ENCODE measurements around the gene BRMS1.

Gene BRMS1

DNA sequence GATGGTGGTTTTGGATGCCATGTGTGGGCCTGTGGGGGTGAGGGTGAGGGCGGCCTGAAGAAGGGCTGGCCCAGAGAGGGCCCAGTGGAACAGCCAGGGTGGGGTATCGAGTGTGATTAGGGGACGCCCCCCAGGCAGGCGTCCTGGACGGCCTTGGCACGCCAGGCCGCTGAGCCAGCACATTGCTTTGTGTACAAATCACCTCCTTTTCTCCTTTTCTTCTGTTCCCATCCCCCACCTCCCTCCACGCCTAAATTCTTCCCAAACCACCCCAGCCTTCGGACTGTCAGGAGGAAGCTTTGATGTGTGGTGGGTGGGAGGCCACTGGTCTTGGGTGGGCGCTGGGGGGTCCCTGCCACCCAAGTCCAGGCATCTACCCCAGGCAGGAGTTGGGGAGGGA lies 20.2 kb downstream of the BRMS1 start:
- TF ChIP-seq GATA3 (IDR thresholded peaks at IDR 0.05; ENCODE audit: low read depth, low read length) (no peak), GATA2 (IDR thresholded peaks at IDR 0.05; ENCODE audit: low read depth, low read length) (no peak)

DNA sequence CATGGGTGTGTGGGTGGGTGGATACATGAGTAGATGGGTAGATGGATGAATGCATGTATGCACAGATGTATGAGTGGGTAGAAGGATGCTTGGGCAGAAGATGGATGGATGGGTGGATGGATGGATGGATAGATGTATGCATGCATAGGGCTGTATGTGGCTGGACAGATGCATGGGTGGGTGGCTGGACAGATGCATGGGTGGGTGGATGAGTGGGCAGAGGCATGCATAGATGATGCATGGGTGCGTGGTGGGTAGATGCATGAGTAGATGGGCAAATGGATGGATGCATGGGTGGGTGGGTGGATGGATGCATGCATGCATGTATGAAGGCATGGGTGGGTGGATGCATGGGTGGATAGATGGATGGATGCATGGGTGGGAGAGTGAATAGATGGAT lies 21.2 kb downstream of the BRMS1 start:
- TF ChIP-seq GATA2 (IDR thresholded peaks at IDR 0.05; ENCODE audit: low read depth, low read length) (no peak), GATA3 (IDR thresholded peaks at IDR 0.05; ENCODE audit: low read depth, low read length) (no peak)

GRCh38 chr11:66322732-66323427 lies 22.0 kb downstream of the BRMS1 start:
- TF ChIP-seq GATA3 (IDR thresholded peaks at IDR 0.05; ENCODE audit: low read depth, low read length): no peak
- no peak for TF ChIP-seq GATA2 (IDR thresholded peaks at IDR 0.05; ENCODE audit: low read depth, low read length)

- TF ChIP-seq GATA2 (IDR thresholded peaks at IDR 0.05; ENCODE audit: low read depth, low read length) (no peak), GATA3 (IDR thresholded peaks at IDR 0.05; ENCODE audit: low read depth, low read length) (no peak)
Observed at GRCh38 chr11:66321606-66322005, 23.3 kb downstream of the BRMS1 start.

GRCh38 chr11:66318600-66318970 lies 26.3 kb downstream of the BRMS1 start:
- TF ChIP-seq GATA2 (IDR thresholded peaks at IDR 0.05; ENCODE audit: low read depth, low read length) (no peak), GATA3 (IDR thresholded peaks at IDR 0.05; ENCODE audit: low read depth, low read length) (no peak)

DNA sequence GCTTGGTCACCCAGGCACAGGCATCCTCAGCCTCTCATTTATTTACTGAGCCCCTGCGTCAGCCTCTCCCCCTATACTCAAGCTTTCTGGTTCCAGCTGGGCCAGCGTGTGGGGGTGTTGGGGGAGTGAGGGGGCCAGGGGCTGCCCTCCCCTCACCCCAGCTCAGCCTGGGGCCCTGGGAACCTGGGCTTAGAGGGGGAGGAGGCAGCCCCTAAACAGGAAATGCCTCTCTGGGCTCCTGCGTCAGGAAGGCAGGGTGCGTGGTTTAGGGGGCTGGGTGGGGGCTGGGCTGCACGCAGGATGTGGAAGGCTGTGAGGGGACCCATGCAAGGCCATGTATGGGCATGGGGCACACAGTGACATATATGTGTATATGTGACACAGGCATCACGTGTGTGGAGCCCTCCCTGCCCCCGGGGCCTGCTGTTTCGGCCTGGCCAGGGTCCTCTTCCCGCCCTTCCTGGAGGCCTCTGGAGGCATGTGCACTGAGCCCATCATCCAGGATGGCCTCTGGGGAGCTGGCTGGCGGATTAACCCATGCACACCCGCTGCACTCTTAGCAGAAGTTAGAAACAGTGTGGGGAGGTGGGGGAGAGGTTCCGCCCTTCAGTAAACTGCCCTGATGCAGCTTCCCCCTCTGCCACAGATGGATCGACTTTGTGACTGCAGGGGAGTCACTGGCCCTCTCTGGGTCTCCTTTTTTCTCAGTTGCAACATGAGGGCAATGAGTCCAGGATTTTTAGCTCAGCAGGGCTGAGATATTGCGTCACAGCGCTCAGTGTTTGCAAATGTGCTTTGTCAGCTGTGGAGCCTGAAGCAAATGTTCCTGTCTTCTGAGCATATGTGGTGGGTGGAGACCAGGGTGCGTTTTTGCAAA lies 26.9 kb downstream of the BRMS1 start:
- TF ChIP-seq GATA3 (IDR thresholded peaks at IDR 0.05; ENCODE audit: low read depth, low read length) (no peak), GATA2 (IDR thresholded peaks at IDR 0.05; ENCODE audit: low read depth, low read length) (no peak)

DNA sequence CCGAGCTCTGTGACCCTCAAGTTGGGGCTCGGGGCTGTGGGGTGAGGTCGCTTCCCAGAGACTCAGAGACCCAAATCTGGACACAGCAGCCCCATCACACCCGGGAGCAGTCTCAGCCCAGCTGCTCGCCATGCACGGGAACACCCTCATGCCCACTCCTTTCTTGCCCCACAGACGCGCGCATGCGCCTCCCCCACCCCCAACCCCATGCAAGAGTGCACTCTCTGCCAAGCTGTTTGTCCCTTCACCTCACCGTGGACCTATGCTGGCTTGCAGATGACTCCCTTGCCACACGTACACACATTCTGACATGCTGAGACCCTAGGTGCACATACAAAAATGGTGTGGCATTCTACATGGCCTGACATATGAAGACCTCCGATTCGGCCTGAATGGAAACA lies 27.6 kb downstream of the BRMS1 start:
- TF ChIP-seq GATA3 (IDR thresholded peaks at IDR 0.05; ENCODE audit: low read depth, low read length) (no peak), GATA2 (IDR thresholded peaks at IDR 0.05; ENCODE audit: low read depth, low read length) (no peak)

GRCh38 chr11:66316849-66317251 lies 28.1 kb downstream of the BRMS1 start, which contains the start of gene CD248:
Gene CD248 (minus strand): TSS chr11:66317044. CDS start chr11:66317027, 17 bp downstream.
- no peak for TF ChIP-seq GATA3 (IDR thresholded peaks at IDR 0.05; ENCODE audit: low read depth, low read length)
- TF ChIP-seq GATA2 (IDR thresholded peaks at IDR 0.05; ENCODE audit: low read depth, low read length): no peak

DNA sequence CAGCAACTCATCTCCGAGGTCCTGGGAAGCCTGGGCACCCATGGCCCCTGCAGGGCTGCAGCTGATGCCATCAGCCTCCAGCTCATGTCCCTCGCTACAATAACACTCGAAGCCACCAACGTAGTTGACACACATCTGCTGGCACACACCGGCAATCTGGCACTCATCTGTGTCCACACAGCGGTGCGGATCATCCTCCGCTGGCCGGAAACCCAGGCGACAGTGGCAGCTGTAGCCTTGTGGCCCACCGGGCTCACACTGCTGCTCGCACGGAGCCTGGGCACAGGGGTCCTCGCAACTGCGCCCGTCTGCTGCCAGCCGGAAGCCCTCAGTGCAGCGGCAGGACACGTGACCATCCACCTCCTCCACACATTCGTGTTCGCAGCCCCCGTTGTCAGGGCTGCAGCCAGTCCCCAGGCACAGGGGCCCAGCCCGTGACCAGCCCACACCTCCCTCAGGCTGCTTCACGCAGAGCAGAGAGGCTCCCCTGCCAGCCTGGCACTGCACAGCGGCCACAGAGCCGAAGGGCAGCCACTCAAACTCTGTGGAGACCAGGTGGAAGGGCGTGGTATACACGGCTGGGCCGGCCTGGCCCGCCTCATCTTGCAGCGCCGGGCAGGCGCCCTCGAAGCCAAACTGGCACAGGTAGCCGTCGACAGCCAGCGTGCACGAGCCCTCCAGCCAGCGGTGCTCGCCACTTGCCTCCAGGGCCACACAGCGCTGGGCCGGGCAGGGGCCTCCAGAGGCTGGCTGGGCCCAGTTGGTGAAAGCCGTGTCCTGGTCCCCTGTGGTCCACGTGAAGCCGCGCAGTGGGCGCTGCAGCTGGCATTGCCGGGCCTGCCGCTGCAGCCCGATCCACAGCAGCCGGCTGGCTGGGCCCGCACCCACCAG lies 28.7 kb downstream of the BRMS1 start:
- TF ChIP-seq GATA2 (IDR thresholded peaks at IDR 0.05; ENCODE audit: low read depth, low read length): no peak
- no peak for TF ChIP-seq GATA3 (IDR thresholded peaks at IDR 0.05; ENCODE audit: low read depth, low read length)

- TF ChIP-seq GATA2 (IDR thresholded peaks at IDR 0.05; ENCODE audit: low read depth, low read length): no peak
- TF ChIP-seq GATA3 (IDR thresholded peaks at IDR 0.05; ENCODE audit: low read depth, low read length): no peak
Observed at GRCh38 chr11:66315498-66315885, 29.4 kb downstream of the BRMS1 start.

GRCh38 chr11:66314561-66315497 lies 30.1 kb downstream of the BRMS1 start:
- TF ChIP-seq GATA2 (IDR thresholded peaks at IDR 0.05; ENCODE audit: low read depth, low read length) (no peak), GATA3 (IDR thresholded peaks at IDR 0.05; ENCODE audit: low read depth, low read length) (no peak)

DNA sequence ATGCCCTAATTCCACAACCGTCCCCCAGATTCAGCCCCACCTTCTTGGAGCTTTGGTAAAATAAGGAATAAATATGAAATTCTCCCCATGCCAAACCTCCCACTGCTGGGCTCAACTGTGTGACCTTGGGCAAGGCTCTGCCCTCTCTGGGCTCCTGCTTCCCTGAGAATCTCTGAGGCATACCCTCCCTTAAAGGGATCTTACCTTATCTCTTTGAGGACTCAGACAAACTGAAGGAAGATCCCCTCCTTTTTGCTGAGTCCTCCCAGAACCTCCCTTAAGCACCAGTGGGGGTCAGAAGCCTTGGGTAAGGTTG lies 30.8 kb downstream of the BRMS1 start:
- TF ChIP-seq GATA3 (IDR thresholded peaks at IDR 0.05; ENCODE audit: low read depth, low read length) (no peak), GATA2 (IDR thresholded peaks at IDR 0.05; ENCODE audit: low read depth, low read length) (no peak)
